Erythroblast (primary cell): Measurements from ENCODE around the gene LRRC47.

Source experiments
- GATA1 ChIP-seq: IDR thresholded peaks from 2 replicates; pipeline ENCODE4 v1.6.1; 2011; ENCODE audit warnings: low read depth, mild to moderate bottlenecking, control low read depth, low read length, moderate library complexity
- POLR2A ChIP-seq: IDR thresholded peaks from 2 replicates; pipeline ENCODE4 v1.6.1; 2011; ENCODE audit warnings: mild to moderate bottlenecking, low read length

- TF ChIP-seq POLR2A (no peak), GATA1 (no peak)
These were observed 46.8 kb downstream of the LRRC47 start for GRCh38 chr1:3749512-3749911.
